Activated CD4-positive, alpha-beta T cell treated with anti-CD3 and anti-CD28 coated beads, Interleukin-2, Interleukin-6, amounts not matched to agents 100 ng/mL and 50 ng/mL, durations not matched to agents 16 hours and 8 hours (primary cell): ENCODE data around the gene SON.
"Not testable (repeated sequence)": the region's sequence is repeated elsewhere in the genome, so short reads cannot be mapped to it uniquely, and the experiment has no call there.

ENCODE experiments used
- DNase-seq: peaks from one replicate; pipeline ENCODE4 v3.0.0-alpha.2; 2020

Gene SON, protein sequence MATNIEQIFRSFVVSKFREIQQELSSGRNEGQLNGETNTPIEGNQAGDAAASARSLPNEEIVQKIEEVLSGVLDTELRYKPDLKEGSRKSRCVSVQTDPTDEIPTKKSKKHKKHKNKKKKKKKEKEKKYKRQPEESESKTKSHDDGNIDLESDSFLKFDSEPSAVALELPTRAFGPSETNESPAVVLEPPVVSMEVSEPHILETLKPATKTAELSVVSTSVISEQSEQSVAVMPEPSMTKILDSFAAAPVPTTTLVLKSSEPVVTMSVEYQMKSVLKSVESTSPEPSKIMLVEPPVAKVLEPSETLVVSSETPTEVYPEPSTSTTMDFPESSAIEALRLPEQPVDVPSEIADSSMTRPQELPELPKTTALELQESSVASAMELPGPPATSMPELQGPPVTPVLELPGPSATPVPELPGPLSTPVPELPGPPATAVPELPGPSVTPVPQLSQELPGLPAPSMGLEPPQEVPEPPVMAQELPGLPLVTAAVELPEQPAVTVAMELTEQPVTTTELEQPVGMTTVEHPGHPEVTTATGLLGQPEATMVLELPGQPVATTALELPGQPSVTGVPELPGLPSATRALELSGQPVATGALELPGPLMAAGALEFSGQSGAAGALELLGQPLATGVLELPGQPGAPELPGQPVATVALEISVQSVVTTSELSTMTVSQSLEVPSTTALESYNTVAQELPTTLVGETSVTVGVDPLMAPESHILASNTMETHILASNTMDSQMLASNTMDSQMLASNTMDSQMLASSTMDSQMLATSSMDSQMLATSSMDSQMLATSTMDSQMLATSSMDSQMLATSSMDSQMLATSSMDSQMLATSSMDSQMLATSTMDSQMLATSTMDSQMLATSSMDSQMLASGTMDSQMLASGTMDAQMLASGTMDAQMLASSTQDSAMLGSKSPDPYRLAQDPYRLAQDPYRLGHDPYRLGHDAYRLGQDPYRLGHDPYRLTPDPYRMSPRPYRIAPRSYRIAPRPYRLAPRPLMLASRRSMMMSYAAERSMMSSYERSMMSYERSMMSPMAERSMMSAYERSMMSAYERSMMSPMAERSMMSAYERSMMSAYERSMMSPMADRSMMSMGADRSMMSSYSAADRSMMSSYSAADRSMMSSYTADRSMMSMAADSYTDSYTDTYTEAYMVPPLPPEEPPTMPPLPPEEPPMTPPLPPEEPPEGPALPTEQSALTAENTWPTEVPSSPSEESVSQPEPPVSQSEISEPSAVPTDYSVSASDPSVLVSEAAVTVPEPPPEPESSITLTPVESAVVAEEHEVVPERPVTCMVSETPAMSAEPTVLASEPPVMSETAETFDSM (N-terminal part only)

DNA sequence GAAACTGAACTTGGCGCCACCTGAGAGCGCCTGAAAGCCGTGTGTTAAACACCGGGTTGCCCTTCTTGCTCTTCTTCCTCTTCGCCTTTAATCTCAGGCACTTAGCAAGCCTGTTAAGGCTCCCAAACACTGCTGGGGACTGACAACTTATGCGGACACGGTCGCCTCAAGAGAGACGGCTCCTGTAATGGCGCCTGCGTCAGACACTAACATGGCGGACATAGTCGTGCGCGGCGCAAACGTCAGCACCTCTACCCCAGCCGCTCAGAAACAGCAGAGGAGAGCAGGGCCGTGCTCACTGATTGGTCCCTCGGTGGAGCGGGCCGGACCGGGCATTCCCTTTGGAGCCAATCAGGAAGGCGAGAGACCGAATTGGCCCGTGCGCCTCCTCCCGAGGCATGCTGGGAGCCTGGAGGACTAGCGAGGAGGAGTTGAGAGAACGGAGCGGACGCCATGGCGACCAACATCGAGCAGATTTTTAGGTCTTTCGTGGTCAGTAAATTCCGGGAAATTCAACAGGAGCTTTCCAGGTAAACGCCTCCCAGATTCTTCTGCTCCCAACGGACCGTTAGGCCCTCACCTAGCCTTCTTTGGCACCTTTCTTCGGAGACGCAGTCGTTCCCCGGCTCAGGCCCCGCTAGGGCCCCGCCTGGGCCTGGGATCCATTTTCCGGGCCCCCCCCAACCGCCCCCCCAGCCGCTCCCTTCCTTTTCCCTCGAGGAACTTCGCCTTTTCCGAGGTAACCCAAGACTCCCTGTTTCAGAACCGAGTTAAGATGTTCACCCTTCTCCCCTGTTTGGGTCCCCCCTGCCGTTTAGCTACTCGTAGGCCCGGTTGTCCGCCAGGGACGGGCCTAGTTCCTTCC lies at the start of gene SON:
Gene SON (plus strand): TSS at position 399 of the 865 bp plus-strand sequence. CDS start 55 bp downstream, at position 454.
- peak; percentile 100 for DNase-seq

DNA sequence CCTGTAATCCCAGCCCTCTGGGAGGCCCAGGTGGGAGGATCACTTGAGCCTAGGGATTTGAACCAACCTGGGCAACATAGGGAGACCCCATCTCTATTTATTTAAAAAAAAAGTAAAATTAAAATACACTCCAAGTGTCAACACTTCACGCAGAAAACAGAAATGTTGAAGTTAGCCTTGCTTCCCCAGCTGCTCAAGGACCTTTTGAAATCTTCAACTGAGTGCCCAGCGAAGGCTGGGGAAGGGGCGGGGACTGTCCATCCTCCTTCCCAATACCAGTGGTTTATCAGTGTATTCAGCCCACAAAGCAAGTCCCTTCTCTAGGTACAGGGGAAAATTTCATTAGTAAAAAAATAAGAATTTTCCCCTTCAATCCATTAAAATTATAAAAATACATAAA lies 49.1 kb upstream of the SON start:
- no peak for DNase-seq

DNA sequence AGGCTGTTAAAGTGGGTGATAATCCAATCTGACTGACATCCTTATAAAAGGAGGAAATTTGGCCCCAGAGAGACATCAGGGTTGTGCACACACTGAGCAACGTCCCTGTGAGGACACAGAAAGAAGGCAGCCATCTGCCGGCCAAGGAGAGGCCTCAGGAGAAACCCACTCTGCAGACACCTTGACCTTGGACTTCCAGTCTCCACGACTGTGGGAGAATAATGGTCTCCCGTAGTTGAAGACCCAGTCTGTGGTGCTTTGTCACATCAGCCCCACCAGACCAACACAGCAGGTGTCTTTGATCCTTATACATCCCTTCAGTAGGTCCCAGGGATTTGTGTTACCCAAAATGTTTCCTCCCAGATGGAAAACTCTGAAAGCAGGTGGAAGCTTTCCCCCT lies 47.1 kb upstream of the SON start:
- no peak for DNase-seq

DNA sequence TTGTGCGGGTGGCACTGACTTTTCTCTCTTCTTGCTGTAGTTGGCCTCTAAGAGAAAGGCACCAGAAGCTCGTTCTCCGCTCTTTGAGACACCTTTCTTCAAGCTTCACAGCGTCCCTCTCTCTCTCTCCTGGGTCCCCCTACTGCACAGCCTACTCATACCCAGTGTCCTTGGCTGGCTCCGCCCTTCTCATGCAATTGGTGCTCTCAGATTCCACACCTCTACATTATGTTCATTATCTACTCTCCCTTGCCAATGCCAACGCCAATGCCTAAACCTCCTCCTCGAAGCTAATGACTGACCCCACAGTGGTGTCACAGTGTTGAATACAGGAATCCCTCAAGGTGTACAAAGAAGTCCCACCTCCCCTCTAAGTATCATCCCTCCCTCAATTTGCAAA lies 46.5 kb upstream of the SON start:
- DNase-seq: no peak

DNA sequence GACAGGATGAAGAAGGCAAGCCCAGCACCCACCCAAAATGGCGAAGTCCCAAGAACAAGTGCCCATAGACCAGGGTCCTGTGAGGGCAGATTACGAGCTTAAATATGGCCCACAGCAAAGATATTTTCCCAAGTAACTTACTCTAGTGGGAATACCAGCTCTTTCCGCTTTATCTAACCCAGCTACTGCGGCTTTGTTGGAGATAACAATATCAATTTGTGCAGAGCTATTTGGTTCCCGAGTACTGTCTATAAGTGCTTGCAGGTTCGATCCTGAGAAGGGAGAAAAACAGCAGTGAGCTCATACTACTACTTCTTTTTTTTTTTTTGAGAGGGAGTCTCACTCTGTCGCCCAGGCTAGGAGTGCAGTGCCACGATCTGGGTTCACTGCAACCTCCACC lies 37.0 kb upstream of the SON start:
- no peak for DNase-seq

DNA sequence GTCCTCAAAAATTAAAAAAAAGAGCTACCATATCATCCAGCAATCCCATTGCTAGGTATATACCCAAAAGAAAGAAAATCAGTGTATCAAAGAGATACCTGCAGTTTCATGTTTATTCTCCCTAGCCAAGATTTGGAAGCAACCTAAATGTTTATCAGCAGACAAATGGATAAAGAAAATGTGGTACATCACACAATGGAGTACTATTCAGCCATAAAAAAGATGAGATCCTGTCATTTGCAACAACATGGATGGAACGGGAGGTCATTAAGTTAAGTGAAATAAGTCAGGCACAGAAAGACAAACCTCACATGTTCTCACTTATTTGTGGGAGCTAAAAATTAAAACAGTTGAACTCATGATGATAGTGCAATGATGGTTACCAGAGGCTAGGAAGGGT lies 35.8 kb upstream of the SON start:
- not testable (repeated sequence) for DNase-seq

DNA sequence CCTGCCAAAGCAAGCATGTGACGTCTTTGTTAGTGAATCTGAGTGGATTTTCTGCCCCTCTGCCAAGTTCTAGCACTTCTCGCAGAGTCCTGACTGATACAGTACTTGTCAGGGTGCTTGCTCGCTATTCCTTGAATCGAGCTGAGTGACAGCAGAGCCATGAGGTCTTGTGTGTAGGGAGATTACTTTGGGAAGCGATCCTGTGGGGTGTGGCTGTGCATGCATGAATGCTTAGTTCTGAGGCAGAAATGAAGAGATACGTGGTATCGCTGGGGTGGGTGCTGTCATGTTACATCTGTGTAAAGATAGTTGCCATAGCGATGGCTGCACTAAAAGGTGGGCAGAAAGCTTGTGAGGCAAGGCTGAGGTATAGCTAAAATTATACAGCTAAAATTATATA lies 32.0 kb upstream of the SON start:
- DNase-seq: no peak

DNA sequence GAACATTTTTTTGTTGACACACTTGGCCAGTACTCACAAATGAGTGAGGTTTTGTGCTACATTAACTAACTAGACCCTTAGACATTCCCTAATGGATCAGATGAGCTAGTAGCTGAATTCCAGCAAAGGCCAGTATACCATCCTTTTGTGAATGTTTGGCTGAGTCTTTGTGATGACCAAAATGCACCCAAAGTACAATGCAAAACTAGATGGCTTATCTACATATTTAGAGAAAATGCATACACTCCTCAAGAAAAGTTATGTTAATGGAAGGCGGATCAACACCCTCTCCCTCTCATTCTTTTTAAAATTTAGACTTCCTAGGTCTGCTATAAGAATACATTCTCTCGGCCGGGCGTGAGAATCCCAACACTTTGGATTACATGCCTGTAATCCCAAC lies 31.2 kb upstream of the SON start:
- no peak for DNase-seq

DNA sequence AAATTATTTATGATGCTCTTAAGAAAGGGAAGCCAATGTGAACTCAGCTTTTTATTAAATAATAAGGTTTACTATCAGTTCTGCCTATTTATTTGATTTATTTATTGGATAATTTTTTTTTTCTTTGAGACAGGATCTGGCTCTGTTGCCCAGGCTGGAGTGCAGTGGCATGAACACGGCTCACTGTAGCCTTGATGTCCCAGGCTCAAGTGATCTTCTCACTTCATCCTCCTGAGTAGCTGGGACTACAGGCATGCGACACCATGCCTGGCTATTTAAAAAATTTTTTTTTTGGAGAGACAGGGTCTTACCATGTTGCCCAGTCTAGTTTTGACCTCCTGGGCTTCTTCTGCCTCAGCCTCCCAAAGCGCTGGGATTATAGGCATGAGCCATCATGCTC lies 30.4 kb upstream of the SON start:
- no peak for DNase-seq

DNA sequence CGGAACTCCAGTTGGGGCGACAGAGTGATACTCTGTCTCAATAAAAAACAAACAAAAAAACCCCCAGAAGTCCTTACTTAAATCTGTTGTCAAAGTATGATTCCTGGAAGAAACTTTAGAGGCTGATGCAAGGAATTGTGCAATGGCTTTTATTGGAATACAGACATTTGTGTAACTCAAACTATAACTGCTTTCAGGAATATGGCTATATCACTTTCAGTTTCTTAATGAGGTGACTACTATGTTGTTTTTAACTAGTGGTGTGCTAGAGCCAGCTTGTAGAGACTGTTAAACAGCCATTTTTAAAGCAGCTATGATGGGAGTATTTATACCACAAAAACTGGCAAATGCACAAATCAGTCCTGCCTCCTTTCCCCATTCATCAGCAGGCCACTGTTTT lies 28.6 kb upstream of the SON start:
- DNase-seq: peak; percentile 8

DNA sequence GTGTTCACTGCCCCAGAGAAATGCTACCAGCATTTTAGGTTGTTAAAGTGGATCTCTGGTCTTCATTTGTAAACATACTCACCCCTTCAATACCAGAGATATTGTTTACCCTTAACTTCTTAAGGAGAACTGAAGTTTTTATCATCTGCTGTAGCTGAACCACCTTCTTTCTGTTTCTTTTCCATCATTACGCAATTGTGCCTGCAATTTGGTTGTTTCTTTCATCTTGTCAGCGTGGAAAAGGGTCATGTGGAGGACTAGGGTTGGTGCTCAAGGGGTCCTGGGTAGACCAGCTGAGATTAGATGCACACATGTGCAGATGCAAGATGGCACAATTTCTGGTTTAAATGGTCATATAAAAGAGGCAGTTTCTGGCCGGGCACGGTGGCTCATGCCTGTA lies 23.9 kb upstream of the SON start:
- no peak for DNase-seq

DNA sequence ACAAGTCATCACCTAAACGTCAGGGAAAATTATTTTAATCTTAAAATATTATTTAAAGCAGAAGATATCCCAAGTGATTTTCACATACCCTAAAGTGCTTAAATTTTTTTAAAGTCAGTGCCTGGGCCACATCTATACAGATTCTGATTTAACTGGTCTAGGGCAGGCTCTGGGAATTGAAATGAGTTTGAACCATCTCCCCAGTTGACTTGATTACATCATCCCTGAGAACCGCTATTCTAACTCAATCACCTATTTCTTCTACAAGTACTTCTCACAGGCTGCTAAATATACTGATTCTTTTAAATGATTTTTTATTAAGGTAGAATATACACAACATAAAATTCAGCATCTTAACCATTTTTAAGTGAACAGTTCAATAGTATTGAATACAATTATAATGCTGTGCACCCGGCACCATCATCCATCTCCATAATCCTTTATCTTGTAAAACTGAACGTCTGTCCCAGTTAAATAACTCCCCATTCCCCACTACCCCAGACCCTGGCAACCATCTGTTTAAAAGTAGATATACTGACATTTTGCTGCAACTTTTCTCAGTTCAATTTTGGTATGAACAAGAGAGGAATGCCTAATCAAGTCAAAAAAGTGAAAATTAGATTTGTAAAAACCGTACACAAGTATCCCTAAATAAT lies 20.4 kb upstream of the SON start:
- DNase-seq: no peak

DNA sequence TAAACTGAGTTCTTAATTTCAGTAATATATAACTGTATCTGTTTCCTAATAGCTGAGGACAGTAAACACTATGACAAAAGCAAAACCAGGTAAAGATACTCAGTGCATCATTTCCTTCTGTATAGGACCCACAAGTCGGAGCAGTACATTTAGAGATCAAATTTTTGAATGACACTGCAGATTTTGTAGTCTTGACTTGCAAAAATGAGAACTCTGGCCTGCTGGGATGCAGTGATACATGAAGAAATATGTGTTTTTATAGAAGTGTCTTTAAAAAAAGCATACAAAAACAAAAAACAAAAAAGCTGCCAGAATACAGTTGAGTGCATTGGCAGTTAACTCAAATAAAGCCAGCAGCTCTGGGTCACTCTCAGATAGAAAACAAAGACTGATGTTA lies 19.9 kb upstream of the SON start:
- DNase-seq: no peak

DNA sequence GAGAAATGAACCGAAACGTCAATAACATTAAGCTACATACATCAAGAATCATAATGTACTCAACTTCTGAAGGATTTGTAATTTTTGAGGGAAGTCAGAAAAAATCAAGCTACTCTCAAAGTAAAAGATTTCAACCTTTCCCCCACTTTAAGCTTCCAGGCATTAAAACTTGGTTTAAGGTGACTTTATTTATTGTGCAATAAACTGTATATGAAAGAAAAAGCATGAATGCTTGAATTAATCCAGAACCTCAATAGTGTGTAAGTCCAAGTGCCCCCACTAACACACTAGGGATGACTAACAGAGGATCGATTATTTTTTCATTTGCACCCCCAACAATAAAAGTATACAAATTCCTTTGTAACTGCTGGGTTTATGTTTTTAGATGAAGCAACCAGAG lies 11.8 kb upstream of the SON start:
- no peak for DNase-seq

DNA sequence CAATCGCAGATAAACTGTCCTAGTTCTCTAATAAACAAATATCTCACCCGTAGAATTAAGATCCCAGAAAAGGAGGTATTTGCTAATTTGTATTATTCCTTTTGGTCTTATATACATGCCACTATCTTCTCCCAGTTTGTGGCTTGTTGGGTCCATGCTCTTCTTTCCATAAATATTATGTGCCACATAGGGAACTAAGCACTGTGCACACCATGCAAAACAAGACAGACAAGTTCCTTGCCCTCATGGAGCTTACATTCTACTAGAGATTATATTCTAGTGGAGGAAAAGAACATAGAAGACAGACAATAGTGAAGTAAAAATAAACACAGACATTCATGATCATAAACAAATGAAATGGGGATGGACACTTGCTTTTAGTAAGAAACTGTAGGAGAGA lies 5.6 kb upstream of the SON start:
- no peak for DNase-seq

DNA sequence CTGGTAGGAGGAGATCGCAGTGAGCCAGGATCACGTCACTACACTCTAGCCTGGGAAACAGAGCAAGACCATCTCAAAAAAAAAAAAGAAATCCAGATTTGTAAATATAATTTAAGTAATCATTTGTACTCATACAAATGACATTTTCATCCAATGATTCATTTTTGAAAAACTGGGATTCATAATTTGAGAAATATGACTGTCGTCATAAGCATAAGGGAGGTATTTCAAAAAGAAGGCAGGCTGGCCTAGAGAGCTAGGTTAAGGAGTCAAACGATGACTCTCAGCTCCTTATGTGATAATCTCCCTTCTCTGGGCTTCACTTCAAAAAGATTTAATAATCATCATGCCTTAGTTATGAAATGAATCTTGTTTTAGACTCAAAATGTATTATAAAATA lies 3.2 kb upstream of the SON start:
- DNase-seq: no peak

DNA sequence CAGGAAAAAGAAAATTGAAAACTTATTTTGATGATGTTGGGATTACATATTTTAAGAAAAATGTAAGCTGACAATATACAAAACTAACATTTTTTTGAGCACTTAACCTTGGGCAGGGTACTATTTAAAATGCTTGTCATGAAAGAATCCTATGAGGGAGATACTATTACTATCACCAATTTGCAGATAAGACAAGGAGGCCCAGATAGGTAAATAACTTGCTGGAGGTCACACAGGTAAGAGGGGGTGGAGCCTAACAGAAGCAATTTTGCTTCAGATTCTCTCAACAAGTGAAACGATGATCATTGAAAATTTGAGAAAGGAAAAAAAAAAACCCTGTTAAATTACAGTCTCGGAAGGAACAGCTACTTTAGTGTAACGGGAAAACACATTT lies 2.1 kb upstream of the SON start:
- DNase-seq: no peak

DNA sequence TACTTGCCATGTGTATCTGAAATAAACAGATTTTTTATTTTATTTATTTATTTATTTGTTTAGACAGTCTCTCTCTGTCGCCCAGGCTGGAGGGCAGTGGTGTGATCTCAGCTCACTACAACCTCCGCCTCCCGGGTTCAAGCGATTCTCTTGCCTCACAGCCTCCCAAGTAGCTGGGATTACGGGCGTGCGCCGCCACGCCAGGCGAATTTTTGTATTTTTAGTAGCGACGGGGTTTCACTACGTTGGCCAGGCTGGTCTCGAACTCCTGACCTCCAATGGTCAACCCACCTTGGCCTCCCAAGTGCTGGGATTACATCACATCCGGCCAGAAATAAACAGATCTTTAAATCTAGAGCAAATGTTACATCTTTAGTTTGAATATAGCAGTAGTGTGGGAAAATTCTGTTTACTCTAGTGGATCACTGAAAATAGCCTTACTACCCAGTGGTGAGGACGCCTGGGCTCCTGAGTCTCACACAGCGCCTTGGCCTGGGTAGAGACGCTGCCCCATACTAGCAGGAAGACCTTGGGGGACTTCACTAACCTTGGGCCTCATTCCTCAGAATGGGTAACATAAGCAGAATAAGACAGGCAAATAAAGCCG lies 1.6 kb upstream of the SON start:
- DNase-seq: peak; percentile 47

DNA sequence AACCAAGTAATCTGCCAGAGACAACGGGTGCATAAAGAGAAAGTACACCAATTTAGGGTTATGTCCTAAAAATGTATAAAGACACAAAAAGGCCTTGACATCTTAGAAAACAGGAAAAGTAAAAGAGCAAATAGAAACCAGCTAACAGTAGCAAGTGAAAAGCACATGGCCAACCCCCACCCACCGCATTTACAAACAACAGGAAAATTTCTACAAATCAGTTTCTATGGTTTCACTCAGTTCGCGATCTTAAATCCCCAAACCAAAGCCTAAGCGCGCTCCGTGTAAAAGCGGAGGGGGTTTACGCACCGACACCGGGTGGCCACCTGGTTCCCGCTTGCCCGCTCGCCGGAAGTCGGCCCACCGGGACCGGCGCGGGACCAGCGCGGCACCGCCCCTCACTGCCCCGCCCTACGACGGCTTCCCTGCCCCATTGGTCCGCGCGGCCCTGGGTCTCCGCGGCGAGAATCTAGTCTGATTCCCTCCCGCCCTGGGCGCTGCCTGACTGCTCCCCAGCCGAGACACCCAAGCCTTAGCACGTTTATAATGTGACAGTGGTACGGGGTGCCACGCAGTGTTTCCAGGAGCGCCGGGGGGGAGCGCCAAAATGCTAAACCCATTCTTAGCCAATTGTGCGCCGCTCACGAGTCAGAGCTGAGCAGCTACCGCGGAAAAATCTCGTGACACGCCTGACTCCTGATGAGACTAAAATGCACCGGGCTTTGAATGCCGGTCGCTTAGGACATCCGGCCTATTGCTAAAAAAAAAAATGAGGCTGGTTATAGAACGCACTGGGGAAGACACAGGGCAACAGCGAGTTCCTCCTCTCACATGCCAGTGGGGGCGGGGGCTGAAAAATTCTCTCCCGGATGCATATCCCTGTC lies 840 bp upstream of the SON start, which contains the start of gene GART:
Gene GART (minus strand): TSS at position 362 of the 884 bp plus-strand sequence. CDS start 2,802 bp downstream, outside the sequence.
- peak; percentile 91 for DNase-seq

DNA sequence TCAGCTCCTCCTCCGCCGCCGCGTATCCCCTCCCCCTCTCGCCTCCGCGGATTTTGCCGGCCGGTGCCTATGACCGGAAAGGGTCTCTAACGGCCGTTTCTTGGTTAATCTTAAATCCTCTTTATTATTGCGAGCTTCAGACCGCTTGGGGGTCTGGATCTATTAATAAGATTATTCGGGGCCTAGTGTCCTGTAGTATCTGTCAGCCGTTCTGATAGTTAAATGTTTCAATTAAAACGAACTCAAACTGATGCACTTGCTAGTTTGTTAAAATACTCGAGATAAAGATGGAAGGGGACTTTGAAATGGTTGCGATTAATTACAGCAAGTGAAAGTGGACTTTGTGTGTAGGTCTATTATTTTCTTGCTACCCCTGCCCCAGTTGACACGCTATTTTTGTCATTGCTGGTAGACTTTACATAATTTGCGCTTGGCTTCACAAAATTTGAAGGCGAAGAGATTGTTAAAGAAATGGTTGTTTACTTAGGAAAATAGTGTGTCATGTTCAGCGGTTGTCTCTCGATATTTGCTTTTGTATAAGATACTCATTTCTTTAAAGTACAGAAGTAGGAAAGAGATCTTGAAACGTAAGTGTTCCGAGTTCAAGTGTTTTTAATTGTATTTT lies 779 bp downstream of the SON start:
- DNase-seq: peak; percentile 82
